Measurements from ENCODE around the gene TRAM2.
A peak's percentile ranks its signal among the peaks of the same experiment; 100 is the strongest.

The TRAM2 gene

GRCh38 chr6:52595796-52596130 lies 18.9 kb upstream of the TRAM2 start:
- DNase-seq: no peak

- peak; percentile 77 for DNase-seq
These were observed 18.3 kb upstream of the TRAM2 start for GRCh38 chr6:52595000-52595795.

GRCh38 chr6:52594221-52594620 lies 17.4 kb upstream of the TRAM2 start:
- no peak for DNase-seq

- DNase-seq: no peak
These were observed 15.0 kb upstream of the TRAM2 start for GRCh38 chr6:52591832-52592231.

GRCh38 chr6:52590152-52590891 lies 13.5 kb upstream of the TRAM2 start:
- no peak for DNase-seq

GRCh38 chr6:52588710-52589091 lies 11.8 kb upstream of the TRAM2 start:
- no peak for DNase-seq

GRCh38 chr6:52588087-52588709 lies 11.3 kb upstream of the TRAM2 start:
- DNase-seq: no peak

- no peak for DNase-seq
These were observed 10.1 kb upstream of the TRAM2 start for GRCh38 chr6:52587001-52587400.

- no peak for DNase-seq
These were observed 7.3 kb upstream of the TRAM2 start for GRCh38 chr6:52584203-52584602.

- no peak for DNase-seq
These were observed 6.1 kb upstream of the TRAM2 start for GRCh38 chr6:52582996-52583395.

GRCh38 chr6:52582446-52582845 lies 5.6 kb upstream of the TRAM2 start:
- DNase-seq: no peak

GRCh38 chr6:52580905-52581304 lies 4.0 kb upstream of the TRAM2 start:
- no peak for DNase-seq

GRCh38 chr6:52579006-52579660 lies 2.3 kb upstream of the TRAM2 start:
- DNase-seq: no peak

- no peak for DNase-seq
These were observed 1.1 kb upstream of the TRAM2 start for GRCh38 chr6:52577778-52578463.

- peak; percentile 96 for DNase-seq
These were observed 353 bp downstream of the TRAM2 start for GRCh38 chr6:52576392-52577021.

- no peak for DNase-seq
These were observed 837 bp downstream of the TRAM2 start for GRCh38 chr6:52576054-52576391.

GRCh38 chr6:52575502-52575892 lies 1.4 kb downstream of the TRAM2 start:
- no peak for DNase-seq

GRCh38 chr6:52574709-52575501 lies 2.0 kb downstream of the TRAM2 start:
- DNase-seq: no peak

GRCh38 chr6:52573295-52573694 lies 3.6 kb downstream of the TRAM2 start:
- DNase-seq: no peak

- no peak for DNase-seq
These were observed 4.3 kb downstream of the TRAM2 start for GRCh38 chr6:52572536-52572935.

- DNase-seq: no peak
These were observed 5.6 kb downstream of the TRAM2 start for GRCh38 chr6:52571099-52571755.

Measured in right kidney (tissue), 1 donor.